ENCODE data around the gene ZNF688. TPM values are rescaled to one million over a fixed set of nuclear protein-coding genes. Genes with fewer than 3 reads are reported as not detected.

Gene ZNF688
- total and polyA plus RNA-seq, 4 donors, result 3.4 to 8.9 (median 4.8) TPM

DNA sequence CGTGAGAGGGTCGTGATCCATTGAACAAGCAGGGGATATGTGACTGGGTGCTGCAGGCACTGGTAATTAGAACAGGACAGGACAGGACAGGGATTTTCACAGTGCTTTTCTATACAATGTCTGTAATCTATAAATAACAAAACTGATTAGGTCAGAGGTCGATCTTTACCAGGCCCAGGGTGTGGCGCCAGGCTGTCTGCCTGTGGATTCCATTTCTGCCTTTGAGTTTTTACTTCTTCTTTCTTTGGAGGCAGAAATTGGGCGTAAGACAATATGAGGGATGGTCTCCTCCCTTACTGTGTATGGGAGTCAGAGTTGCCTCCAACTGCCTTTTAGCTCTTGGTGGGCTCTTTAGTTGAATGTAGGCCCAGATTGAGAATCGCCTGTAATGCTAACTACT lies 11.8 kb downstream of the ZNF688 start:
- DNase-seq (ENCODE audit: low spot score), result no peak
- Histone ChIP-seq H3K27ac (ENCODE audit: low read depth in 1 of 2, low read length in 2 of 2) (no peak overlapping the region), H3K36me3 (ENCODE audit: control insufficient read depth in 4 of 4, insufficient read depth in 3 of 4, low read depth in 1 of 4, low read length in 3 of 4) (peaks cover 2 to 10% (median 3%) of the 10 kb centered on the region in 4 donors), H3K9ac (ENCODE audit: low read depth in 1 of 2, low read length in 2 of 2) (no peak overlapping the region), H3K4me3 (ENCODE audit: low read depth in 1 of 3, low read length in 3 of 3) (no peak overlapping the region), H3K27me3 (ENCODE audit: control insufficient read depth in 4 of 4, insufficient read depth in 4 of 4, low read length in 3 of 4) (no peaks in the 10 kb centered on the region), H3K9me3 (ENCODE audit: control insufficient read depth in 4 of 4, low read length in 3 of 4) (no peaks in the 10 kb centered on the region), H3K4me1 (ENCODE audit: control insufficient read depth in 4 of 4, insufficient read depth in 4 of 4, low read length in 3 of 4) (peaks cover 2 to 18% (median 10%) of the 10 kb centered on the region in 4 donors)
- TF ChIP-seq RXRA (IDR thresholded peaks at IDR 0.05), result no peak
- TF ChIP-seq FOXA2 (IDR thresholded peaks at IDR 0.05), result no peak
- TF ChIP-seq, protein P1, sequence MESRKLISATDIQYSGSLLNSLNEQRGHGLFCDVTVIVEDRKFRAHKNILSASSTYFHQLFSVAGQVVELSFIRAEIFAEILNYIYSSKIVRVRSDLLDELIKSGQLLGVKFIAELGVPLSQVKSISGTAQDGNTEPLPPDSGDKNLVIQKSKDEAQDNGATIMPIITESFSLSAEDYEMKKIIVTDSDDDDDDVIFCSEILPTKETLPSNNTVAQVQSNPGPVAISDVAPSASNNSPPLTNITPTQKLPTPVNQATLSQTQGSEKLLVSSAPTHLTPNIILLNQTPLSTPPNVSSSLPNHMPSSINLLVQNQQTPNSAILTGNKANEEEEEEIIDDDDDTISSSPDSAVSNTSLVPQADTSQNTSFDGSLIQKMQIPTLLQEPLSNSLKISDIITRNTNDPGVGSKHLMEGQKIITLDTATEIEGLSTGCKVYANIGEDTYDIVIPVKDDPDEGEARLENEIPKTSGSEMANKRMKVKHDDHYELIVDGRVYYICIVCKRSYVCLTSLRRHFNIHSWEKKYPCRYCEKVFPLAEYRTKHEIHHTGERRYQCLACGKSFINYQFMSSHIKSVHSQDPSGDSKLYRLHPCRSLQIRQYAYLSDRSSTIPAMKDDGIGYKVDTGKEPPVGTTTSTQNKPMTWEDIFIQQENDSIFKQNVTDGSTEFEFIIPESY (IDR thresholded peaks at IDR 0.05), result no peak
- TF ChIP-seq, protein P2, sequence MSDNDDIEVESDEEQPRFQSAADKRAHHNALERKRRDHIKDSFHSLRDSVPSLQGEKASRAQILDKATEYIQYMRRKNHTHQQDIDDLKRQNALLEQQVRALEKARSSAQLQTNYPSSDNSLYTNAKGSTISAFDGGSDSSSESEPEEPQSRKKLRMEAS (IDR thresholded peaks at IDR 0.05), result no peak
- no peak for TF ChIP-seq YY1 (IDR thresholded peaks at IDR 0.05)
- TF ChIP-seq FOXA1 (IDR thresholded peaks at IDR 0.05), result no peak
- TF ChIP-seq GABPA (IDR thresholded peaks at IDR 0.05 in 1 of 2, conservative IDR thresholded peaks at IDR 0.05 in 1 of 2), result no peak
- no peak for TF ChIP-seq SP1 (IDR thresholded peaks at IDR 0.05)
- no peak for TF ChIP-seq HNF4G (IDR thresholded peaks at IDR 0.05)
- TF ChIP-seq, protein P3, sequence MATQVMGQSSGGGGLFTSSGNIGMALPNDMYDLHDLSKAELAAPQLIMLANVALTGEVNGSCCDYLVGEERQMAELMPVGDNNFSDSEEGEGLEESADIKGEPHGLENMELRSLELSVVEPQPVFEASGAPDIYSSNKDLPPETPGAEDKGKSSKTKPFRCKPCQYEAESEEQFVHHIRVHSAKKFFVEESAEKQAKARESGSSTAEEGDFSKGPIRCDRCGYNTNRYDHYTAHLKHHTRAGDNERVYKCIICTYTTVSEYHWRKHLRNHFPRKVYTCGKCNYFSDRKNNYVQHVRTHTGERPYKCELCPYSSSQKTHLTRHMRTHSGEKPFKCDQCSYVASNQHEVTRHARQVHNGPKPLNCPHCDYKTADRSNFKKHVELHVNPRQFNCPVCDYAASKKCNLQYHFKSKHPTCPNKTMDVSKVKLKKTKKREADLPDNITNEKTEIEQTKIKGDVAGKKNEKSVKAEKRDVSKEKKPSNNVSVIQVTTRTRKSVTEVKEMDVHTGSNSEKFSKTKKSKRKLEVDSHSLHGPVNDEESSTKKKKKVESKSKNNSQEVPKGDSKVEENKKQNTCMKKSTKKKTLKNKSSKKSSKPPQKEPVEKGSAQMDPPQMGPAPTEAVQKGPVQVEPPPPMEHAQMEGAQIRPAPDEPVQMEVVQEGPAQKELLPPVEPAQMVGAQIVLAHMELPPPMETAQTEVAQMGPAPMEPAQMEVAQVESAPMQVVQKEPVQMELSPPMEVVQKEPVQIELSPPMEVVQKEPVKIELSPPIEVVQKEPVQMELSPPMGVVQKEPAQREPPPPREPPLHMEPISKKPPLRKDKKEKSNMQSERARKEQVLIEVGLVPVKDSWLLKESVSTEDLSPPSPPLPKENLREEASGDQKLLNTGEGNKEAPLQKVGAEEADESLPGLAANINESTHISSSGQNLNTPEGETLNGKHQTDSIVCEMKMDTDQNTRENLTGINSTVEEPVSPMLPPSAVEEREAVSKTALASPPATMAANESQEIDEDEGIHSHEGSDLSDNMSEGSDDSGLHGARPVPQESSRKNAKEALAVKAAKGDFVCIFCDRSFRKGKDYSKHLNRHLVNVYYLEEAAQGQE (IDR thresholded peaks at IDR 0.05), result no peak
- no peak for TF ChIP-seq NR2F2 (IDR thresholded peaks at IDR 0.05)
- TF ChIP-seq JUND (IDR thresholded peaks at IDR 0.05), result no peak
- no peak for TF ChIP-seq EGR1 (IDR thresholded peaks at IDR 0.05; ENCODE audit: low read depth in 2 of 2)
- TF ChIP-seq, protein P4, sequence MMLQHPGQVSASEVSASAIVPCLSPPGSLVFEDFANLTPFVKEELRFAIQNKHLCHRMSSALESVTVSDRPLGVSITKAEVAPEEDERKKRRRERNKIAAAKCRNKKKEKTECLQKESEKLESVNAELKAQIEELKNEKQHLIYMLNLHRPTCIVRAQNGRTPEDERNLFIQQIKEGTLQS (IDR thresholded peaks at IDR 0.05), result no peak
- WGBS, result 94% methylated on average over 6 of the region's 6 CpGs

DNA sequence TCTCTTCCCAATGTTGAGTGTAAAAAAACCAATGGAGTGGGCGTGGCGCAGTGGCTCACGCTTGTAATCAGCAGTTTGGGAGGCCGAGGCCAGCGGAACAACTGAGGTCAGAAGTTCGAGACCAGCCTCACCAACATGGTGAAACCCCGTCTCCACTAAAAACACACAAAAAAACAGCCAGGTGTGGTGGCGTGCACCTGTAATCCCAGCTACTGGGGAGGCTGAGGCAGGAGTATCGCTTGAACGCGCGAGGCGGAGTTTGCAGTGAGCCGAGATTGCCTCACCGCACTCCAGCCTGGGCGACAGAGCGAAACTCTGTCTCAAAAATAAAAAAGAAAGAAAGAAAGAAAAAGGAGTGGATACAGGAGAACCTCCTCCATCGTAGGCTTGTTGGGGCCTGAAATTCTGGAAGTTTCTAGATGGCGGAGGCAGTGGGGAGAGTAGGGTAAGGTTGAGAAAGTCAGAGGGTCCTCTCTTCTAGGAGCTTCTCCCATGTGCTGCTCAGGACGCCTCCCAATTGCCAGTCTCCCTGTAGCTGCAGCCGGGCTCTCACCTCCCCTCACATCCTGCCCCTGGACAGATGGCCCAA lies 12.6 kb downstream of the ZNF688 start:
- WGBS, result 82% methylated on average over 21 of the region's 21 CpGs
- Histone ChIP-seq H3K4me3 (ENCODE audit: low read depth in 1 of 3, low read length in 3 of 3) (peak overlapping the region in 2 of 3 donors; percentile 25 to 46), H3K9me3 (ENCODE audit: control insufficient read depth in 4 of 4, low read length in 3 of 4) (no peaks in the 10 kb centered on the region), H3K27ac (ENCODE audit: low read depth in 1 of 2, low read length in 2 of 2) (peak overlapping the region; percentile 91 to 94), H3K36me3 (ENCODE audit: control insufficient read depth in 4 of 4, insufficient read depth in 3 of 4, low read depth in 1 of 4, low read length in 3 of 4) (peaks cover 2 to 10% (median 5%) of the 10 kb centered on the region in 4 donors), H3K9ac (ENCODE audit: low read depth in 1 of 2, low read length in 2 of 2) (no peak overlapping the region), H3K27me3 (ENCODE audit: control insufficient read depth in 4 of 4, insufficient read depth in 4 of 4, low read length in 3 of 4) (no peaks in the 10 kb centered on the region), H3K4me1 (ENCODE audit: control insufficient read depth in 4 of 4, insufficient read depth in 4 of 4, low read length in 3 of 4) (peaks cover 2 to 18% (median 10%) of the 10 kb centered on the region in 4 donors)
- DNase-seq (ENCODE audit: low spot score), result no peak
- TF ChIP-seq HNF4A (conservative IDR thresholded peaks at IDR 0.05), result no peak
- TF ChIP-seq, protein P3 (IDR thresholded peaks at IDR 0.05), result no peak
- TF ChIP-seq TAF1 (conservative IDR thresholded peaks at IDR 0.05), result no peak
- no peak for TF ChIP-seq HNF4G (IDR thresholded peaks at IDR 0.05)
- TF ChIP-seq RAD21 (IDR thresholded peaks at IDR 0.05), result no peak
- TF ChIP-seq, protein P4 (IDR thresholded peaks at IDR 0.05), result no peak
- TF ChIP-seq JUND (IDR thresholded peaks at IDR 0.05), result no peak
- TF ChIP-seq, protein P2 (IDR thresholded peaks at IDR 0.05), result no peak
- no peak for TF ChIP-seq GABPA (IDR thresholded peaks at IDR 0.05 in 1 of 2, conservative IDR thresholded peaks at IDR 0.05 in 1 of 2)
- no peak for TF ChIP-seq FOXA2 (IDR thresholded peaks at IDR 0.05)
- TF ChIP-seq, protein P1 (IDR thresholded peaks at IDR 0.05), result no peak
- no peak for TF ChIP-seq NR2F2 (IDR thresholded peaks at IDR 0.05)

Data from liver (tissue), 9 donors.